GM21619 (cell line): ENCODE data around the gene PAK2.

Experiments
- ATAC-seq: cut with Tn5 transposase; IDR thresholded peaks from one replicate; pipeline ENCODE4 v1.9.1; 2021; ENCODE audit not compliant: unreplicated experiment

The PAK2 gene

GRCh38 chr3:196739671-196740480 lies at the start of gene PAK2:
TSS of gene PAK2 (plus strand) at chr3:196739857. CDS start at chr3:196782647, 42,790 bp downstream.
- peak; percentile 82 for ATAC-seq

DNA sequence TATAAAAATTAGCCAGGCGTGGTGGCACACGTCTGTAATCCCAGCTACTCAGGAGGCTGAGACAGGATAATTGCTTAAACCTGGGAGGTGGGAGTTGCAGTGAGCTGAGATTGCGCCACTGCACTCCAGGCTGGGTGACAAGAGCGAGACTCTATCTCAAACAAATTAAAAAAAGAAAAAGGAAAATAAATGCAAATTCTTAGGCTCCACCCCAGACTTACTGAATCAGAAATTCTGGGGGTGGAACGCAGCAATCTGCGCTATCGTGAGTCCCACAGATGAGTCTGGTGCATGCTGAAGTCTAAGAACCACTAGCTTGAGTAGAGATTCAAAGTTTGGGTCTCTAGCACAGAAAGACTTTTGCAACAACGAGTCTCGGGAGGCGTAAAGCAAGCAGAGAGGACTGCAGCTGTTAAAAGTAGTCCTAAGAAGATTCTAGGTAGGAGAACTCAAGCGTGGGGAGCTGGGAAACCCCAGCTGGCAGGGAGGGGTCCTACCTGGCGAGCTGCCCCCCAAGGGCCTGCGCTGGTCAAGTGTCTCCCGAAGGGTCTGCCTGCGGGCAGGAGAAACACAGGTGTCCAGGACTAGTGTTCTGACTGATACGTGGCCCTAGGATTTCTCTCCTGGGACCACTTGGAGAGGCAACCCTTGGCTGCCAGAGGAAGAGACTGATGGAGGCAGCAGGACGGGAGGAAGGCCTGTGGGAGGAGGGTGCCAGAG lies 49.6 kb upstream of the PAK2 start:
- no peak for ATAC-seq

DNA sequence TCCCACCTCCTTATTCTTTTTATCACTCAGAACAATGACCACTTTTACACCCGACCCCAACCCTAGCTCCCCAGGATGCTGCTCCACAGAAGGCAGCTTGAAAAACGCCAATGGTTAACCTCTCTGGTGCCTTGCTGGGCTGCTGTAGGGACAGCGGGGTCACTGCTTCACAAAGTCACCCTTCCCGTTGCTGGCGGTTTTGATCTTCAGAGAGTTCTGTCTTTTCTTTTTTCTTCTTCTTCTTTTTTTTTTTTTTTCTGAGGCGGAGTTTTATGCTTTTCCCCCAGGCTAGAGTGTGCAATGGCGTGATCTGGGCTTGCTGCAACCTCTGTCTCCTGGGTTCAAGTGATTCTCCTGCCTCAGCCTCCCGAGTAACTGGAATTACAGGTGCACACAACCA lies 48.3 kb upstream of the PAK2 start:
- ATAC-seq, result no peak

DNA sequence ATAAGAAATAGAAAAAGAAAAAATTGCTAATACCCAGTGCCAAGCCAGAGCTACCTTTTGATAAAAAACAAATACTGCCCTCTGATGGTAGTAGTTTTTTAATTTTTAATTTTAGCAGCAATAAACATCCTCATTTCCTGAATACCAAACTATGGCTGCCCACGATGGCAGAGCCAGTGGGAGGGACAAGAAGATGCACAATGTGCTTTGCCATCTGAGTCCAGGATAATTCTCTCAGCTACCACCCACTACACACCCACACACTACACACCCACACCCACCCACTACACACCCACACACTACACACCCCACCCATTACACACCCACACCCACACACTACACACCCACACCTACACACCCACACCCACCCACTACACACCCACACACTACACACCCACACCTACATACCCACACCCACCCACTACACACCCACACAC lies 45.4 kb upstream of the PAK2 start:
- no peak for ATAC-seq

GRCh38 chr3:196694941-196695848 lies 44.5 kb upstream of the PAK2 start:
- ATAC-seq, result no peak

- ATAC-seq, result no peak
These were observed 43.8 kb upstream of the PAK2 start for GRCh38 chr3:196695849-196696226.

DNA sequence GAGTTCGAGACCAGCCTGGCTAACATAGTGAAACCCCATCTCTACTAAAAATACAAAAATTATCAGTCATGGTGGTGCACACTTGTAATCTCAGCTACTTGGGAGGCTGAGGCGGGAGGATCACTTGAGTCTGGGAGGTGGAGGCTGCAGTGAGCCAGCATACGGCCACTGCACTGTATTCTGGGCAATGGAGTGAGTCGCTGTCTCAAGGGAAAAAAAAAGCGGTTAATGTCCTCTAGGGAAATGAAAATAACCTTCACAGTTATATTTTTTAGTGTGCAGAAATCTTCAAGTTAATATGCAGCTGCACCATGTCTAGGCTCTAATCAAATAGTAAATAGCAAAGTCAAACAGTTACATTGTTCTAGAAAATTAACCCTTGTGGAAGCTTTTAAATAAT lies 42.4 kb upstream of the PAK2 start:
- no peak for ATAC-seq

DNA sequence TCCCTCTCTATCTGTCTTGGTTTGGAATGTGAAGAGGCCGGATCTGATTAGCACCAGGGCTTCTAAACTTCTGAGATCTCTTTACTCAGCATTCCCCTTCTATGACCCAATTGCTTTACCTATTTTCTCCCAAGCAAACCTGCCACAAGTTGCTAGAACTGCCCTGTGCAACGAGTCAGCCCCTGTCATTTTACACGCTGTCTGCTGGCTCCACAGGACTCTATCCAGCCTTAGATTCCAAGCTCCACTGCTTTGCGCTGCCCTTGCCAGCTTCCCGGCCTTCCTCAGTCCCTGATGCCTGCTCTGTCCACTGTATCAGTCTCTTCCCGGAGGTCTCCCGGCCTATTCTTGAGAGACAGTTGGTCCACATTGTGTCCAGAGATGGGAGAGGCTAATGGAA lies 39.9 kb upstream of the PAK2 start:
- ATAC-seq, result no peak

DNA sequence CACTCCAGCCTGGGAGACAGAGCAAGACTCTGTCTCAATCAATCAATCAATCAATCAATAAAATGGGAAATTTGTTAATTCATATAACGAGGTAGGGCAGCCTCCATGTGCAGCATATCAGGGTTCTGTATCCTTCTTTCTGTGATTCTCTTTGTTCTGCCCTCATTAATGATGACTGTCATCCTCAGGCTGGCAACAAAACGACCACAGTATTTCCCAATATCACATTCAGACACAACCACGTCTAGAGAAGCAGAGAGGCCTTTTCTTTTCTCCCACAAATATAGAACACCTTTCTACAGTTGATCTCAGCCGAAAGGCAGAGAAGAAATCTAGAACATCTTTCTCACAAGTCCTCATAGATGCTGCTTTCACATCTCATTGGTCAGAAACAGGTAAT lies 38.9 kb upstream of the PAK2 start:
- ATAC-seq, result no peak

- no peak for ATAC-seq
These were observed 33.3 kb upstream of the PAK2 start for GRCh38 chr3:196706327-196706726.

DNA sequence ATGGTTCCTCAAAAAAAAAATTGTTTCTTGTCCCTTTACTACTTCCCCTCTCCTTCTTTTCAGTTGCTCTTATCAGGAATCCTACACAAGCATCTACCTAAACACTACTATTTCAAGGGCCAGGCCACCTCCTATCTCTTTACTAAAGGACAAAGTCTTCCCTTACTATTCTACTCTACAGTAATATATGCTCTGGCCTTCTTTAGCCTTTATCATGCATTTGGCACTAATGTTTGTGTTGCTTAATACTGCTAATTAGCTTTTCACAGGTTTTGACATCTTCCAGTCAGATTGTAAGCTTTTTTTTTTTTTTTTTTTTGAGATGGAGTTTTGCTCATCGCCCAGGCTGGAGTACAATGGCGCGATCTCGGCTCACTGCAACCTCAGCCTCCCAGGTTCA lies 32.9 kb upstream of the PAK2 start:
- no peak for ATAC-seq

- ATAC-seq, result no peak
These were observed 32.1 kb upstream of the PAK2 start for GRCh38 chr3:196707566-196707965.

DNA sequence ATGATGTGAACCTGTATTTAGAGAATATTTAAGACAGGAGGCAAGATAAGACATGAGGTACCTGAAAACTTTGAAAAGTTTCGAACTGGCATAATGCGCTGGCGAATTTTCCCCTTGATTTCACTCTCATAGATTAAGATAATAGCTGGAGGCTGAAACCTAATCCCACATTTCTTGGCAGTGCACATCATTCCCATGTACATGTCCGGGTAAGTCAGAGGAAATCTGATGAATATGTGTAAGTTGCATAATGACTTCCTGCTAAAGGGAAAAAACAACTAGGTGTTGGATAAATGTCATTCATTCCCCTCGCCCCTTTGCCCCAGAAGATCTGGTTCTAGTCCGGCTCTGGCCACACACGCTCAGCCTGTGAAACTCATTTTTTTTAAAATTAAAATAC lies 31.2 kb upstream of the PAK2 start:
- ATAC-seq, result no peak

GRCh38 chr3:196711838-196712513 lies 27.7 kb upstream of the PAK2 start, which contains the start of the genes CEP19 and PIGX:
TSS of gene CEP19 (minus strand) at chr3:196712250. CDS start at chr3:196708657, 3,593 bp downstream.
TSS of gene PIGX (plus strand) at chr3:196712377.
- peak; percentile 65 for ATAC-seq

DNA sequence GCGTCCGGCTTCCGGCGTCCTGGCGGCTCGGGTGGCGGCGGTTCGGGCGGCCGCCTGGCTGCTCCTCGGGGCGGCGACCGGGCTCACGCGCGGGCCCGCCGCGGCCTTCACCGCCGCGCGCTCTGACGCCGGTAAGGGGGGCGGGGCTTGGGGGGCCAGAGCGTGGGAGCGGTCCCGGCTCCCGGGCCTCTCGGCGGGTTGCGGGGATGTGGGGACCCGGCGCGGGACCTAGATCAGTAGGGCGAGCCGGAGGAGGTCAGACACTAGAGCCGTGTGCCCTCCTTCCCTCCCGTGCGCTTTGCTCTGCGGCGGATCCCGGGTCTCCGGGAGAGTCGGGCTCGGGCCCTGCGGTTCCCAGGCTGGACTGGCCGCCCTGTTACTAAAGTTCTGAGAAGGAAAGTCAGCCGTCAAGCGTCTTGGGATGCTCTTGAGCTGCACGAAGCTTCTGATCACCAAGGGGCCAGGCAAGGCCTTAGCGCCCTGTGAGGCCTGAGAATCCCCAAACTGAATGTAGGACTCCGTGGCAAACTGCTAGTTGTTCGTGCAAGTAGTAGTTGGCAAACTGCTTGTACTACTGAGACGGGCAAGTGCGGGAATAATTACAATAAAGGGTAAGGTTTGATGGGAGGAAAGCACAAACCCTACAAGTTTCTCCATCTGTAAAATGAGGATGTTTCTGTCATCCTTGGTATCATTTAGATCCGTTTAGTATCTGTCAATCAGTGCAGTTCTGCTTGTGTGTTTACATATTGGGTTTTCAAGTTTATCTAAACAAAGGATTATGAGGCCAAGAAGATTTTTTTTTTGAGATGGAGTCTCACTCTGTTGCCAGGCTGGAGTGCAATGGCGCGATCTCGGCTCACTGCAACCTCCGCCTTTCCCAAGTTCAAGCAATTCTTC lies 26.9 kb upstream of the PAK2 start:
- peak; percentile 36 for ATAC-seq

DNA sequence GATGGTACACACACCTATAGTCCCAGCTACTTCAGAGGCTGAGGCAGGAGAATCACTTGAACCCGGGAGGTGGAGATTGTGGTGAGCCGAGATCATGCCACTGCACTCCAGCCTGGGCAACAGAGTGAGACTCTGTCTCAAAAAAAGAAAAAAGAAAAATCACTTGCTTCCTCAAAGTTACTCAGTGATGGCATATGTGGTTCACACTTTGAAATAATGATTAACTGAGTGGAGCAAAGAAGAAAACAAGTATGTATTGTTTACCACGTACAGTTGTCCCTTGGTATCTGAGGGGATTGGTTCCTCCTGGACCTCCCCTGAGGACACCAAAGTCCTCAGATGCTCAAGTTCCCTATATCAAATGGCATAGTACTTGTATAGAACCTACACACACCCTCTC lies 22.5 kb upstream of the PAK2 start:
- peak; percentile 41 for ATAC-seq

- no peak for ATAC-seq
These were observed 18.6 kb upstream of the PAK2 start for GRCh38 chr3:196721097-196721496.

DNA sequence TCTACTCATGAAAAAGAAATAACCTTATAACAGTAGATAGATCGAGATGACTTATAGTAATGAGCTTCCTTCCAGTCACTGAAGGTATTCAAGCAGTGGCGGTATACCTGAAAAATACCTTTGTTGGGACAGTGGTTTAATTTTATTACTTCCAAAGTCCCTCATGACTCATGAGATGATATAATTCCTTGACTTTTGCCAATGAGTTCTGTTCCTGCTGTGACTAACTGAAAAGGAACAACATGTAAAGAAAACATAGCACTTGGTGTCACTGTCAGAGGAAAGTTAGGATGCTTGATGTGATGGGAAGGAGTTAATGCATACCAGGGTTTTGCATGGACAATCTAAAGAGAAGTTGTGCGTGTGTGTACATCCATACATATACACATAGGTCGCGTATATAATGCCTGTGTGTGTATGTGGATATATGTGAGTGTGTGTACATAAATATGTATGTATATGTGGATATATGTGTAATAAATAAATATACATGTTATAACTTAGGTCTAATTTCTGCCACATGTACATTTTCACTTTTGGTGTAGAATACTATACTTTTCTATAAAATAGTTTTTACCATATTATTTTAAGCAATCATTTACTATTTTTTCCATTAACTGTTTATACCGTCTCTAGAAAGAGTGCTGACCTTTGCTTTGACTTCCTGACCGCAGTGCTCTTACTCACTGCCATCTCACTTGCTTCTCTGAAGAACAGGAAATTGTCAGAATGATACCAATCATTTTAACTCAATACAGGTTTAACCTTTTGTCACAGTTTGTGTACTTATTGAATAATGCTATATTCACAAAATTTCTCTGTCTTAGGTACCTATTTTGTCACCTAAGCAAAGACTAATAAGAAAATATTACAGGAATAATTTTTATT lies 12.6 kb upstream of the PAK2 start:
- no peak for ATAC-seq

DNA sequence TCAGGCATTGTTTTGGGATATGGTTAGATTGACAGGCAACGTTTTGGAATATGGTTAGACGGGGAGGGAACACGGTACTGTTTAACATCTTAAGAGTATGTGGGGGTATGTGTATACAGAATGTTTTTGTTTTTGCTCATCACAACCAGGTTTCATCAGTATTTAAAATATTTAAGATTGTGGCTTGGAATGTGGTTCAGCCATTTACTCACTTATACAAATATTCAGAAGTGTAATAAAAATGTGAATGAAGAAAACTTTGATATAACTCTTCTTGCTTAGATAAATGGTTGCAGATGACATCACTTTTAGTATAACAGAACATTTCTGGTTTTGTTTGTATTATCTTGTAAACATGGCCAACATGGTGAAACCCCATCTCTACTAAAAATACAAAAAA lies 3.9 kb upstream of the PAK2 start:
- ATAC-seq, result no peak
